OCI-LY1 (cell line): ENCODE measurements around the gene SIN3A.

Experiments used
- H2AFZ ChIP-seq: fragments of 200-600 bp; sonication (generic), shearing (Covaris generic); 2 replicates; pipeline ENCODE4 v1.6.0; 2014; ENCODE audit warnings: antibody characterized with exemption, mild to moderate bottlenecking, low read length
- H3F3A ChIP-seq: fragments of 200-600 bp; sonication (generic), shearing (Covaris generic); 2 replicates; pipeline ENCODE4 v1.6.0; 2014; ENCODE audit warnings: mild to moderate bottlenecking, antibody characterized with exemption, low read length, moderate library complexity; ENCODE audit not compliant: insufficient read depth
- H3K27ac ChIP-seq: fragments of 200-600 bp; sonication (generic); 2 replicates; pipeline ENCODE4 v1.5.1; 2014; ENCODE audit warnings: low read length, mixed run types, mild to moderate bottlenecking, low read depth; ENCODE audit not compliant: poor library complexity, severe bottlenecking
- H3K27me3 ChIP-seq: fragments of 200-600 bp; sonication (generic); 2 replicates; pipeline ENCODE4 v1.6.0; 2014; ENCODE audit warnings: antibody characterized with exemption, mild to moderate bottlenecking, low read length, moderate library complexity; ENCODE audit not compliant: insufficient read depth
- H3K36me3 ChIP-seq: fragments of 200-600 bp; sonication (generic); 2 replicates; pipeline ENCODE4 v1.6.1; 2014; ENCODE audit warnings: mild to moderate bottlenecking, antibody characterized with exemption, low read length, moderate library complexity, mixed read lengths; ENCODE audit not compliant: insufficient read depth
- H3K4me1 ChIP-seq: fragments of 200-600 bp; sonication (generic); 2 replicates; pipeline ENCODE4 v1.5.1; 2014; ENCODE audit warnings: mild to moderate bottlenecking, low read length, moderate library complexity; ENCODE audit not compliant: insufficient read depth, severe bottlenecking
- H3K4me2 ChIP-seq: fragments of 200-600 bp; sonication (generic), shearing (Covaris generic); 2 replicates; pipeline ENCODE4 v1.6.1; 2014; ENCODE audit warnings: low read length
- H3K4me3 ChIP-seq: fragments of 200-600 bp; sonication (generic); 2 replicates; pipeline ENCODE4 v1.5.1; 2014; ENCODE audit warnings: low read length, low read depth, mild to moderate bottlenecking, mixed read lengths; ENCODE audit not compliant: poor library complexity, severe bottlenecking
- H3K79me2 ChIP-seq: fragments of 200-600 bp; shearing (Covaris generic); 2 replicates; pipeline ENCODE4 v1.6.1; 2016; ENCODE audit warnings: mixed run types, low read length, mixed read lengths; ENCODE audit not compliant: insufficient read depth
- H3K9ac ChIP-seq: fragments of 200-600 bp; sonication (generic), shearing (Covaris generic); 2 replicates; pipeline ENCODE4 v1.6.1; 2014; ENCODE audit warnings: mild to moderate bottlenecking, low read length, mixed read lengths
- H3K9me2 ChIP-seq: fragments of 200-600 bp; sonication (generic), shearing (Covaris generic); 2 replicates; pipeline ENCODE4 v1.6.1; 2014; ENCODE audit warnings: low read depth, mild to moderate bottlenecking, low read length, mixed read lengths
- H3K9me3 ChIP-seq: fragments of 200-600 bp; shearing (Covaris generic); 2 replicates; pipeline ENCODE4 v1.6.1; 2014; ENCODE audit warnings: low read length, mixed read lengths
- H4K20me1 ChIP-seq: fragments of 200-600 bp; sonication (generic), shearing (Covaris generic); 2 replicates; pipeline ENCODE4 v1.6.0; 2016; ENCODE audit warnings: mild to moderate bottlenecking, low read length; ENCODE audit not compliant: insufficient read depth
- CTCF ChIP-seq: fragments of 200-600 bp; sonication (generic), shearing (Covaris generic); IDR thresholded peaks from 2 replicates; pipeline ENCODE4 v1.5.1; 2017; ENCODE audit warnings: mild to moderate bottlenecking, antibody characterized with exemption, low read length, moderate library complexity, mixed read lengths
- EZH2 ChIP-seq: fragments of 200-600 bp; sonication (generic), shearing (Covaris generic); IDR thresholded peaks from 2 replicates; pipeline ENCODE4 v1.8.0; 2017; ENCODE audit warnings: borderline replicate concordance, mixed run types, mild to moderate bottlenecking, antibody characterized with exemption, low read length, moderate library complexity, mixed read lengths

The SIN3A gene

GRCh38 chr15:75380773-75381172, 70.7 kb downstream of the SIN3A start:
- Histone ChIP-seq H3K4me3 (no peak overlapping the region), H3K27ac (no peak overlapping the region), H3K9me2 (no peaks in the 10 kb centered on the region), H3K36me3 (peaks cover 90% of the 10 kb centered on the region), H2AFZ (no peak overlapping the region), H3K27me3 (no peaks in the 10 kb centered on the region), H3K4me1 (no peaks in the 10 kb centered on the region), H3K9ac (no peak overlapping the region), H3K79me2 (no peaks in the 10 kb centered on the region), H3F3A (no peaks in the 10 kb centered on the region), H3K4me2 (no peak overlapping the region), H4K20me1 (no peaks in the 10 kb centered on the region), H3K9me3 (no peaks in the 10 kb centered on the region)
- TF ChIP-seq CTCF (no peak), EZH2 (no peak)

GRCh38 chr15:75371901-75372688, 79.4 kb downstream of the SIN3A start:
- H3F3A ChIP-seq: no peaks in the 10 kb centered on the region
- H3K36me3 ChIP-seq: peaks cover 64% of the 10 kb centered on the region
- H2AFZ ChIP-seq: no peak overlapping the region
- no peaks in the 10 kb centered on the region for H3K9me3 ChIP-seq
- no peak overlapping the region for H3K4me2 ChIP-seq
- no peaks in the 10 kb centered on the region for H4K20me1 ChIP-seq
- no peak for TF ChIP-seq CTCF
- TF ChIP-seq EZH2: no peak
- peaks cover 21% of the 10 kb centered on the region for H3K4me1 ChIP-seq
- no peaks in the 10 kb centered on the region for H3K27me3 ChIP-seq
- no peaks in the 10 kb centered on the region for H3K79me2 ChIP-seq
- no peak overlapping the region for H3K9ac ChIP-seq
- H3K9me2 ChIP-seq: no peaks in the 10 kb centered on the region
- H3K27ac ChIP-seq: no peak overlapping the region
- H3K4me3 ChIP-seq: no peak overlapping the region

- no peak overlapping the region for H2AFZ ChIP-seq
- no peak overlapping the region for H3K4me3 ChIP-seq
- H3K9me3 ChIP-seq: no peaks in the 10 kb centered on the region
- no peak overlapping the region for H3K4me2 ChIP-seq
- no peak overlapping the region for H3K9ac ChIP-seq
- peaks cover 59% of the 10 kb centered on the region for H3K36me3 ChIP-seq
- no peaks in the 10 kb centered on the region for H3K27me3 ChIP-seq
- no peaks in the 10 kb centered on the region for H3F3A ChIP-seq
- no peak overlapping the region for H3K27ac ChIP-seq
- no peaks in the 10 kb centered on the region for H4K20me1 ChIP-seq
- no peaks in the 10 kb centered on the region for H3K9me2 ChIP-seq
- TF ChIP-seq CTCF (no peak), EZH2 (no peak)
- peaks cover 21% of the 10 kb centered on the region for H3K4me1 ChIP-seq
- H3K79me2 ChIP-seq: no peaks in the 10 kb centered on the region
These were observed 80.0 kb downstream of the SIN3A start for GRCh38 chr15:75371486-75371885.
